Endodermal cell (in vitro differentiated cells): Measurements from ENCODE around the gene SLC17A1. TPM values are rescaled to one million over a fixed set of nuclear protein-coding genes. Genes with fewer than 3 reads are reported as not detected.

Experiments
- DNase-seq: peaks from one replicate; pipeline ENCODE4 v3.0.0-alpha.2; 2017
- H3K27ac ChIP-seq: 2 replicates; pipeline ENCODE4 v1.5.1; 2013; ENCODE audit warnings: mild to moderate bottlenecking, low read depth, low read length, moderate library complexity
- H3K27me3 ChIP-seq: 2 replicates; pipeline ENCODE4 v1.6.1; 2013; ENCODE audit warnings: mild to moderate bottlenecking, low read length, moderate library complexity; ENCODE audit not compliant: insufficient read depth, control insufficient read depth, poor library complexity, severe bottlenecking
- H3K36me3 ChIP-seq: 2 replicates; pipeline ENCODE4 v1.7.0; 2013; ENCODE audit warnings: mild to moderate bottlenecking, low read length, moderate library complexity; ENCODE audit not compliant: control insufficient read depth, insufficient read depth
- H3K4me1 ChIP-seq: one replicate; pipeline ENCODE4 v1.7.0; 2013; ENCODE audit warnings: low read length; ENCODE audit not compliant: control insufficient read depth, insufficient read depth
- H3K4me3 ChIP-seq: 2 replicates; pipeline ENCODE4 v1.5.1; 2013; ENCODE audit warnings: mild to moderate bottlenecking, low read length, moderate library complexity
- H3K9ac ChIP-seq: 2 replicates; pipeline ENCODE4 v1.6.1; 2013; ENCODE audit warnings: mild to moderate bottlenecking, low read length, moderate library complexity; ENCODE audit not compliant: poor library complexity, severe bottlenecking; ENCODE audit errors: extremely low read depth
- H3K9me3 ChIP-seq: 2 replicates; pipeline ENCODE4 v1.6.1; 2013; ENCODE audit warnings: mild to moderate bottlenecking, low read length, moderate library complexity; ENCODE audit not compliant: control insufficient read depth
- H3K27ac Mint-ChIP-seq: 2 replicates; pipeline ENCODE4 v1.8.0; 2020; ENCODE audit warnings: mixed read lengths
- H3K27me3 Mint-ChIP-seq: 2 replicates; pipeline ENCODE4 v1.8.0; 2021; ENCODE audit warnings: mild to moderate bottlenecking, mixed read lengths; ENCODE audit not compliant: insufficient read depth
- H3K36me3 Mint-ChIP-seq: 2 replicates; pipeline ENCODE4 v1.8.0; 2020; ENCODE audit warnings: low read depth, mixed read lengths
- H3K4me1 Mint-ChIP-seq: 2 replicates; pipeline ENCODE4 v1.8.0; 2020; ENCODE audit warnings: mixed read lengths
- H3K4me3 Mint-ChIP-seq: 2 replicates; pipeline ENCODE4 v1.8.0; 2020; ENCODE audit warnings: mild to moderate bottlenecking, moderate library complexity, mixed read lengths
- H3K9me3 Mint-ChIP-seq: 2 replicates; pipeline ENCODE4 v1.8.0; 2020; ENCODE audit warnings: mild to moderate bottlenecking, mixed read lengths
- WGBS, 2 experiments: methylation state at CpG; one replicate each; pipeline versions ENCODE4 v1.1.5 to v1.1.7; 2013; ENCODE audit warnings: missing lambda C conversion rate in 2 of 2, mixed read lengths in 1 of 2; ENCODE audit not compliant: insufficient coverage in 1 of 2, insufficient read length in 1 of 2; 5-methylcytosine and 5-hydroxymethylcytosine counted together
- total RNA-seq, 2 donors: library from RNA; stranded (reverse); fragmentation: NEBNext Ultra II Directional in 1 of 2; extraction: Animal tissue kit (Norgen Biotek cat#: 25700) in 1 of 2; gene quantifications; 2 replicates in 1 of 2; 3 replicates in 1 of 2; pipeline ENCODE4 v1.2.1, GENCODE V29; 2021
- TF ChIP-seq, protein P1 (sequence below): fragments of 200-600 bp; sonication (generic); conservative IDR thresholded peaks from 2 replicates; pipeline ENCODE4 v1.5.0; 2021; ENCODE audit warnings: antibody characterized with exemption, mild to moderate bottlenecking

The SLC17A1 gene
- total RNA-seq, 2 donors from 2014 or later: not detected

DNA sequence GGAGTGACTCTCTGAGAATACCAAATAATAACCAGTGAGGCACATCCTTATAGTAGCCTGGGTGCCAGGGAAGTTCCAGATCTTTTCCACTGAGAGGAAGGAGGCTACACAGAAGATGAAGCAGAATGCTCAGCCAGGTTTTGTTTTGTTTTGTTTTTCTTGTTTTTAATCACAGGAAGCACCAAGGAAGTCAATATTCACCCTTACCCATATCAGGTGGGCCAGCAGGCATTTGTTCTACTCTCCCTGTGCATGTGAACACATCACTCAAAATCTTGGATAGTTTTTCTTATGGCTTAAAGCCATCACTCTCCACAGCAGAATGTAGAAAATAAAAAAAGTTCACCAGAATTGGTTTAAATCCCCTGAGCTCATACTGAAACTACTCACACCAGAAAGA, 10.5 kb downstream of the SLC17A1 start:
- Mint-ChIP-seq H3K27me3 (no peaks in the 10 kb centered on the region), H3K4me1 (no peaks in the 10 kb centered on the region), H3K9me3 (no peaks in the 10 kb centered on the region), H3K27ac (no peak overlapping the region), H3K36me3 (no peaks in the 10 kb centered on the region), H3K4me3 (no peak overlapping the region)
- no peaks in the 10 kb centered on the region for H3K27me3 ChIP-seq
- no peak overlapping the region for H3K4me3 ChIP-seq
- DNase-seq: no peak
- no peak overlapping the region for H3K9ac ChIP-seq
- H3K9me3 ChIP-seq: no peaks in the 10 kb centered on the region
- H3K36me3 ChIP-seq: no peaks in the 10 kb centered on the region
- TF ChIP-seq, protein P1, sequence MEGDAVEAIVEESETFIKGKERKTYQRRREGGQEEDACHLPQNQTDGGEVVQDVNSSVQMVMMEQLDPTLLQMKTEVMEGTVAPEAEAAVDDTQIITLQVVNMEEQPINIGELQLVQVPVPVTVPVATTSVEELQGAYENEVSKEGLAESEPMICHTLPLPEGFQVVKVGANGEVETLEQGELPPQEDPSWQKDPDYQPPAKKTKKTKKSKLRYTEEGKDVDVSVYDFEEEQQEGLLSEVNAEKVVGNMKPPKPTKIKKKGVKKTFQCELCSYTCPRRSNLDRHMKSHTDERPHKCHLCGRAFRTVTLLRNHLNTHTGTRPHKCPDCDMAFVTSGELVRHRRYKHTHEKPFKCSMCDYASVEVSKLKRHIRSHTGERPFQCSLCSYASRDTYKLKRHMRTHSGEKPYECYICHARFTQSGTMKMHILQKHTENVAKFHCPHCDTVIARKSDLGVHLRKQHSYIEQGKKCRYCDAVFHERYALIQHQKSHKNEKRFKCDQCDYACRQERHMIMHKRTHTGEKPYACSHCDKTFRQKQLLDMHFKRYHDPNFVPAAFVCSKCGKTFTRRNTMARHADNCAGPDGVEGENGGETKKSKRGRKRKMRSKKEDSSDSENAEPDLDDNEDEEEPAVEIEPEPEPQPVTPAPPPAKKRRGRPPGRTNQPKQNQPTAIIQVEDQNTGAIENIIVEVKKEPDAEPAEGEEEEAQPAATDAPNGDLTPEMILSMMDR: no peak
- H3K4me1 ChIP-seq: no peaks in the 10 kb centered on the region
- no peak overlapping the region for H3K27ac ChIP-seq

DNA sequence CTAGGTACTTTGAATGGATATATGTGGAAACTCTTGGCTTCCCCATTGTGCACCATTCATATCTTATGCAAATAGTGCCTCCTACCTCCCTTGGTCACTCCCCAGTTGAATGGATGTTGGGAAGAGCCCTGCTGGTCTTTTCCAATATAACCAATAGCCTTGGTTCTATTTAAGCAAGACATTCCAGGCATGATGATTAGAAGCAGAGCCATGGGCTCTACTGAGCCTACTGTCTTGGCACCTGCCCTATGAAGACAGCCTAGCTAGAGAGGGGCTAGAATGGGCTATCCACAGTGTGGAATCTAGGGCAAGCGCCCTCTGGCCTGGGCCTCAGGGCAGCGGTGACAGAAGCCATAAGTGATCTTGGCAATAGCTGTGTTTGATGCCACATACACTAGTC, 15.6 kb downstream of the SLC17A1 start:
- no peak overlapping the region for H3K4me3 ChIP-seq
- H3K9me3 ChIP-seq: no peaks in the 10 kb centered on the region
- Mint-ChIP-seq H3K4me3 (no peak overlapping the region), H3K9me3 (no peaks in the 10 kb centered on the region), H3K27me3 (peaks cover 1% of the 10 kb centered on the region), H3K27ac (no peak overlapping the region), H3K4me1 (no peaks in the 10 kb centered on the region), H3K36me3 (no peaks in the 10 kb centered on the region)
- no peaks in the 10 kb centered on the region for H3K36me3 ChIP-seq
- H3K4me1 ChIP-seq: no peaks in the 10 kb centered on the region
- H3K27ac ChIP-seq: no peak overlapping the region
- WGBS, 2 experiments: 97 to 100% methylated on average over 2 of the region's 2 CpGs
- no peak for DNase-seq
- H3K27me3 ChIP-seq: no peaks in the 10 kb centered on the region
- H3K9ac ChIP-seq: no peak overlapping the region
- TF ChIP-seq, protein P1: no peak

DNA sequence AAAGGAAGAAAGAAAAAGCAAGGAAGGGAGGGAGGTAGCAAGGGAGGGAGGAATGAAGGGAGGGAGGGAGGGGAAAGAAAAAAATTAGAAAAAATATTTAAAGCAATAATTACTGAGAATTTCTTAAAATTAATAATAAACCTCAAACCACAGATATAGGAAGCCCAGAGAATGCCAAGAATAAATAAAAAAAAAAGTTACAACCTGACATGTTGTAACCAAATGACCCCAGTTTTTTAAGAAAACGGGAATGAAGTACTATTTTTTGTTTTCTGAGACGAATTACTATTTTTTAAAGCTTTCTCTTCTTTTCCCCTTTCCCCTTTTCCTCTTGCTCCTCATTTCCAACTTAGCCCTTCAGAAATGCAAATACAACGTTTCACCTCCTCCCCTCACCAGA, 16.7 kb downstream of the SLC17A1 start:
- H3K27ac ChIP-seq: no peak overlapping the region
- TF ChIP-seq, protein P1: no peak
- no peak overlapping the region for H3K4me3 ChIP-seq
- no peaks in the 10 kb centered on the region for H3K4me1 Mint-ChIP-seq
- H3K27me3 ChIP-seq: no peaks in the 10 kb centered on the region
- no peaks in the 10 kb centered on the region for H3K9me3 Mint-ChIP-seq
- H3K36me3 Mint-ChIP-seq: no peaks in the 10 kb centered on the region
- no peak for DNase-seq
- 50 to 65% methylated on average over 2 to 3 of the region's 3 CpGs for WGBS, 2 experiments
- no peaks in the 10 kb centered on the region for H3K4me1 ChIP-seq
- H3K27ac Mint-ChIP-seq: no peak overlapping the region
- no peak overlapping the region for H3K4me3 Mint-ChIP-seq
- no peak overlapping the region for H3K9ac ChIP-seq
- H3K9me3 ChIP-seq: no peaks in the 10 kb centered on the region
- H3K27me3 Mint-ChIP-seq: peaks cover 1% of the 10 kb centered on the region
- no peaks in the 10 kb centered on the region for H3K36me3 ChIP-seq
